Lung (tissue), 12 donors: Measurements from ENCODE around the gene KBTBD12. TPM values are rescaled to one million over a fixed set of nuclear protein-coding genes. Genes with fewer than 3 reads are reported as not detected.

Source experiments
- ATAC-seq: fragments of 200-7000 bp; cut with Tn5 transposase; one replicate; pipeline ENCODE4 v1.9.1; 2020; ENCODE audit warnings: moderate number of reproducible peaks; ENCODE audit not compliant: insufficient read depth, low FRiP score
- DNase-seq, 3 donors: peaks; one replicate each; pipeline ENCODE4 v3.0.0-alpha.2; 2013 to 2017
- H3K27ac ChIP-seq, 2 donors: one replicate each; pipeline ENCODE4 v1.5.1; 2013; ENCODE audit warnings: mild to moderate bottlenecking in 2 of 2, moderate library complexity in 2 of 2, control low read depth in 1 of 2, inconsistent platforms in 1 of 2, low read depth in 1 of 2, low read length in 1 of 2
- H3K27me3 ChIP-seq, 3 donors: one replicate each; pipeline ENCODE4 v1.5.1; 2013; ENCODE audit warnings: low read length in 2 of 3; ENCODE audit not compliant: control insufficient read depth in 3 of 3, insufficient read depth in 3 of 3
- H3K36me3 ChIP-seq, 4 donors: one replicate each; pipeline ENCODE4 v1.5.1; 2013; ENCODE audit warnings: low read length in 4 of 4, mild to moderate bottlenecking in 1 of 4, moderate library complexity in 1 of 4; ENCODE audit not compliant: control insufficient read depth in 4 of 4, insufficient read depth in 4 of 4
- H3K4me1 ChIP-seq, 5 donors: one replicate each; pipeline ENCODE4 v1.5.1; 2013; ENCODE audit warnings: low read length in 5 of 5, mild to moderate bottlenecking in 2 of 5, moderate library complexity in 1 of 5; ENCODE audit not compliant: control insufficient read depth in 5 of 5, insufficient read depth in 5 of 5
- H3K4me3 ChIP-seq: one replicate; pipeline ENCODE4 v1.5.1; 2013; ENCODE audit warnings: mild to moderate bottlenecking, control low read depth, moderate library complexity
- H3K9ac ChIP-seq, 2 donors: one replicate each; pipeline ENCODE4 v1.5.1; 2013; ENCODE audit warnings: low read length in 2 of 2, control low read depth in 1 of 2; ENCODE audit not compliant: insufficient read depth in 1 of 2
- H3K9me3 ChIP-seq, 4 donors: one replicate each; pipeline ENCODE4 v1.5.1; 2013; ENCODE audit warnings: low read length in 3 of 4, mild to moderate bottlenecking in 1 of 4, moderate library complexity in 1 of 4; ENCODE audit not compliant: control insufficient read depth in 4 of 4, insufficient read depth in 3 of 4
- CTCF ChIP-seq: IDR thresholded peaks from 2 replicates; pipeline ENCODE4 v1.5.1; 2012; ENCODE audit warnings: mild to moderate bottlenecking; ENCODE audit errors: control extremely low read depth, extremely low read depth
- WGBS, 2 donors: extraction: QIAGEN DNeasy Blood & Tissue Kit; methylation state at CpG; one replicate each; pipeline ENCODE4 v1.1.7; 2013; 5-methylcytosine and 5-hydroxymethylcytosine counted together
- polyA plus RNA-seq, 2 donors: library from polyadenylated mRNA; stranded (reverse); fragments of 200-250 nt; gene quantifications; one replicate each; pipeline ENCODE4 v1.2.1, GENCODE V29; 2013
- total RNA-seq, 2 donors: library from RNA; depleted of rRNA in 1 of 2; stranded (reverse); fragments of >200 nt in 1 of 2; gene quantifications; one replicate each; pipeline ENCODE4 v1.2.1, GENCODE V29; 2014 to 2021
- donor health status: control.
- donor health status: control.
- donor health status: Bipolar disorder and iron deficiency.
- donor health status: healthy.
- donor health status: DM: yes; HTN: yes; CAD: no.

KBTBD12 gene
- total and polyA plus RNA-seq, 4 donors, result 0.29 to 3.1 (median 0.62) TPM

DNA sequence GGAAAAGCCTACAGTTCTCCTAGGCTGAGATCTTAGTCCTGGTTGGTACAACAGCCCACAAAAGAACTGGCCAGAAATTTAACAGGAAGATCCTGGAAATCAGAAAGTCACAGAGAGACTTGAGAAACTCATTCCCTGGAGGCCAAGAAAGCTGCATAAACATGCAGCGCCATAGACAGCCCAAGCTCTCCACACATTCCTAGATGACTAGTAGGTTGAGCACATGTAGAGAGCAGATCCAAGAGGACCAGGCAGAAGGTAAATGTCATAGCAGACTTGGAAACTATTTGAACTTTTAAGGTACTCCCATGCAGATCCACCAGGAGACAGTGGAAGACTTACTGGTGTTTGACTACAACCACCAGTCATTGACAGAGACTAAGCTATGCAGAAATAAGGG is 18.4 kb downstream of the KBTBD12 start:
- ATAC-seq, result no peak
- WGBS, 2 donors, result 93 to 100% methylated on average over 1 of the region's 1 CpG
- no peaks in the 10 kb centered on the region for H3K36me3 ChIP-seq
- no peaks in the 10 kb centered on the region for H3K9me3 ChIP-seq
- no peak overlapping the region for H3K9ac ChIP-seq
- DNase-seq, result no peak
- H3K27me3 ChIP-seq, result no peaks in the 10 kb centered on the region
- H3K4me1 ChIP-seq, result no peaks in the 10 kb centered on the region
- no peak overlapping the region for H3K4me3 ChIP-seq
- no peak overlapping the region for H3K27ac ChIP-seq
- TF ChIP-seq CTCF, result no peak

DNA sequence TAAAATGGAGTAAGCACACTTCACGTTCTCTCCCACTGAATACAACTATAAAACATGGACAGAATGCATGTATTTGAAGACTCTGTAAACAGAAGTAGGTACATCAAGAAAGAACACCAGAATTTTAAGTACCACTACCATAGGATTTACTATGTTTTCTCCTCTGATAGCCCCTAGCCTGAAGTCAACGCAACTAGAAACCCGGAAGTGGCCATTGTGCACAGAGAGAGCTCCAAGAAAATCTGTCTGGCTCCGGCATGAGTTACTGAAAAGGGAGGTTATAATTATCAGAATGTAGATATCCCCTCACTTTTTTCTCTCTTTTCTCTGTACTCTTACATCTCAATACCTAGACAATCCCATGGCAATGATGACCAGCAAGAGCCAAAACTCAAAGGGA is 23.8 kb downstream of the KBTBD12 start:
- H3K27me3 ChIP-seq, result peaks cover 0 to 2% (median 0%) of the 10 kb centered on the region in 3 donors
- ATAC-seq (no peak), DNase-seq (no peak)
- H3K36me3 ChIP-seq, result no peaks in the 10 kb centered on the region
- no peak overlapping the region for H3K27ac ChIP-seq
- no peaks in the 10 kb centered on the region for H3K4me1 ChIP-seq
- TF ChIP-seq CTCF, result no peak
- H3K9ac ChIP-seq, result no peak overlapping the region
- no peak overlapping the region for H3K4me3 ChIP-seq
- H3K9me3 ChIP-seq, result peaks cover 0 to 2% (median 0%) of the 10 kb centered on the region in 4 donors
- 94 to 95% methylated on average over 4 of the region's 4 CpGs for WGBS, 2 donors

- H3K4me3 ChIP-seq, result no peak overlapping the region
- H3K9ac ChIP-seq, result no peak overlapping the region
- no peak overlapping the region for H3K27ac ChIP-seq
- no peak for TF ChIP-seq CTCF
- WGBS, 2 donors, result 76 to 86% methylated on average over 2 of the region's 2 CpGs
- peaks cover 0 to 2% (median 0%) of the 10 kb centered on the region in 4 donors for H3K9me3 ChIP-seq
- ATAC-seq, result no peak
- peaks cover 0 to 2% (median 0%) of the 10 kb centered on the region in 3 donors for H3K27me3 ChIP-seq
- H3K36me3 ChIP-seq, result no peaks in the 10 kb centered on the region
- DNase-seq, result no peak
- no peaks in the 10 kb centered on the region for H3K4me1 ChIP-seq
These were observed 25.1 kb downstream of the KBTBD12 start for GRCh38 chr3:127940116-127940515.

DNA sequence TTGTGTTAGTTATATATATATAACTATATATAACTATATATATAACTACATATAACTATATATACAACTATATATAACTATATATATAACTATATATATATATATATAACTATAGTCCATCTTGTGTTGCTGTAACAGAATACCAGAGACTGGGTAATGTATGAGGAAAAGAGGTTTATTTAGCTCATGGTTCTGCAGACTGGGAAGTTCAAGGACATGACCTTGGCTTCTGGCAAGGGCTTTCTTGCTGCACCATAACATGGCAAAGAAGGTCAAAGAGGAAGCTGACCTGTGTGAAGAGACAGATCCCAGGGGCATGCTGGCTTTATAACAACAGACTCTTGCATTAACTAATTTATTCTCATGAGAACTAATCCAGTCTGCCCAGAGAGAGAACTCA is 27.6 kb downstream of the KBTBD12 start:
- H3K27ac ChIP-seq, result no peak overlapping the region
- ATAC-seq (no peak), DNase-seq (no peak)
- no peak overlapping the region for H3K9ac ChIP-seq
- H3K9me3 ChIP-seq, result peaks cover 0 to 2% (median 0%) of the 10 kb centered on the region in 4 donors
- no peaks in the 10 kb centered on the region for H3K36me3 ChIP-seq
- no peaks in the 10 kb centered on the region for H3K4me1 ChIP-seq
- no peak for TF ChIP-seq CTCF
- H3K4me3 ChIP-seq, result no peak overlapping the region
- H3K27me3 ChIP-seq, result peaks cover 0 to 2% (median 0%) of the 10 kb centered on the region in 3 donors
